ENCODE results near the gene NPHP1. TPM values are rescaled to one million over a fixed set of nuclear protein-coding genes. Genes with fewer than 3 reads are reported as not detected.

NPHP1 gene
- total and polyA plus RNA-seq, 4 donors = 0.33 to 0.88 (median 0.35) TPM

- H3K4me1 ChIP-seq (ENCODE audit: control insufficient read depth in 4 of 4, insufficient read depth in 4 of 4, low read length in 3 of 4) = peaks cover 0 to 3% (median under 1%) of the 10 kb centered on the region in 4 donors
- peak overlapping the region; percentile 56 to 80 for H3K27ac ChIP-seq (ENCODE audit: low read depth in 1 of 2, low read length in 2 of 2)
- no peak for TF ChIP-seq SP1 (IDR thresholded peaks at IDR 0.05)
- no peak for TF ChIP-seq CTCF (IDR thresholded peaks at IDR 0.05; ENCODE audit: low read depth, low read length, missing input control)
- TF ChIP-seq GABPA (IDR thresholded peaks at IDR 0.05 in 1 of 2, conservative IDR thresholded peaks at IDR 0.05 in 1 of 2) = no peak
- TF ChIP-seq NR2F2 (IDR thresholded peaks at IDR 0.05) = no peak
- TF ChIP-seq, protein P1, sequence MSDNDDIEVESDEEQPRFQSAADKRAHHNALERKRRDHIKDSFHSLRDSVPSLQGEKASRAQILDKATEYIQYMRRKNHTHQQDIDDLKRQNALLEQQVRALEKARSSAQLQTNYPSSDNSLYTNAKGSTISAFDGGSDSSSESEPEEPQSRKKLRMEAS (IDR thresholded peaks at IDR 0.05) = no peak
- no peak for TF ChIP-seq JUND (IDR thresholded peaks at IDR 0.05)
- TF ChIP-seq FOXA2 (IDR thresholded peaks at IDR 0.05) = no peak
- TF ChIP-seq YY1 (IDR thresholded peaks at IDR 0.05) = no peak
- no peak for TF ChIP-seq HNF4G (IDR thresholded peaks at IDR 0.05)
- no peak for TF ChIP-seq EGR1 (IDR thresholded peaks at IDR 0.05; ENCODE audit: low read depth in 2 of 2)
- TF ChIP-seq, protein P2, sequence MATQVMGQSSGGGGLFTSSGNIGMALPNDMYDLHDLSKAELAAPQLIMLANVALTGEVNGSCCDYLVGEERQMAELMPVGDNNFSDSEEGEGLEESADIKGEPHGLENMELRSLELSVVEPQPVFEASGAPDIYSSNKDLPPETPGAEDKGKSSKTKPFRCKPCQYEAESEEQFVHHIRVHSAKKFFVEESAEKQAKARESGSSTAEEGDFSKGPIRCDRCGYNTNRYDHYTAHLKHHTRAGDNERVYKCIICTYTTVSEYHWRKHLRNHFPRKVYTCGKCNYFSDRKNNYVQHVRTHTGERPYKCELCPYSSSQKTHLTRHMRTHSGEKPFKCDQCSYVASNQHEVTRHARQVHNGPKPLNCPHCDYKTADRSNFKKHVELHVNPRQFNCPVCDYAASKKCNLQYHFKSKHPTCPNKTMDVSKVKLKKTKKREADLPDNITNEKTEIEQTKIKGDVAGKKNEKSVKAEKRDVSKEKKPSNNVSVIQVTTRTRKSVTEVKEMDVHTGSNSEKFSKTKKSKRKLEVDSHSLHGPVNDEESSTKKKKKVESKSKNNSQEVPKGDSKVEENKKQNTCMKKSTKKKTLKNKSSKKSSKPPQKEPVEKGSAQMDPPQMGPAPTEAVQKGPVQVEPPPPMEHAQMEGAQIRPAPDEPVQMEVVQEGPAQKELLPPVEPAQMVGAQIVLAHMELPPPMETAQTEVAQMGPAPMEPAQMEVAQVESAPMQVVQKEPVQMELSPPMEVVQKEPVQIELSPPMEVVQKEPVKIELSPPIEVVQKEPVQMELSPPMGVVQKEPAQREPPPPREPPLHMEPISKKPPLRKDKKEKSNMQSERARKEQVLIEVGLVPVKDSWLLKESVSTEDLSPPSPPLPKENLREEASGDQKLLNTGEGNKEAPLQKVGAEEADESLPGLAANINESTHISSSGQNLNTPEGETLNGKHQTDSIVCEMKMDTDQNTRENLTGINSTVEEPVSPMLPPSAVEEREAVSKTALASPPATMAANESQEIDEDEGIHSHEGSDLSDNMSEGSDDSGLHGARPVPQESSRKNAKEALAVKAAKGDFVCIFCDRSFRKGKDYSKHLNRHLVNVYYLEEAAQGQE (IDR thresholded peaks at IDR 0.05) = no peak
- TF ChIP-seq, protein P3, sequence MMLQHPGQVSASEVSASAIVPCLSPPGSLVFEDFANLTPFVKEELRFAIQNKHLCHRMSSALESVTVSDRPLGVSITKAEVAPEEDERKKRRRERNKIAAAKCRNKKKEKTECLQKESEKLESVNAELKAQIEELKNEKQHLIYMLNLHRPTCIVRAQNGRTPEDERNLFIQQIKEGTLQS (IDR thresholded peaks at IDR 0.05) = no peak
- TF ChIP-seq HNF4A (conservative IDR thresholded peaks at IDR 0.05) = no peak
- no peak for TF ChIP-seq FOXA1 (IDR thresholded peaks at IDR 0.05)
- no peak for TF ChIP-seq ZBTB33 (IDR thresholded peaks at IDR 0.05)
- H3K9me3 ChIP-seq (ENCODE audit: control insufficient read depth in 4 of 4, low read length in 3 of 4) = peaks cover 0 to 3% (median 1%) of the 10 kb centered on the region in 4 donors
- H3K9ac ChIP-seq (ENCODE audit: low read depth in 1 of 2, low read length in 2 of 2) = no peak overlapping the region
- H3K27me3 ChIP-seq (ENCODE audit: control insufficient read depth in 4 of 4, insufficient read depth in 4 of 4, low read length in 3 of 4) = no peaks in the 10 kb centered on the region
- WGBS = 81% methylated on average over 9 of the region's 9 CpGs
- H3K36me3 ChIP-seq (ENCODE audit: control insufficient read depth in 4 of 4, insufficient read depth in 3 of 4, low read depth in 1 of 4, low read length in 3 of 4) = no peaks in the 10 kb centered on the region
- H3K4me3 ChIP-seq (ENCODE audit: low read depth in 1 of 3, low read length in 3 of 3) = no peak overlapping the region
- peak; percentile 17 for DNase-seq (ENCODE audit: low spot score)
Observed at GRCh38 chr2:110101901-110102803, 102.7 kb downstream of the NPHP1 start.
